SK-N-SH (cell line): ENCODE measurements around the gene MOK.

Experiments used
- CHD2 ChIP-seq: fragments of 150-350 bp; IDR thresholded peaks from 2 replicates; pipeline ENCODE4 v1.6.1; 2018; ENCODE audit warnings: low read length; ENCODE audit not compliant: partially characterized antibody
- CTCF ChIP-seq: fragments of 200-600 bp; sonication (generic); IDR thresholded peaks from 2 replicates; pipeline ENCODE4 v1.6.1; 2017; ENCODE audit warnings: antibody characterized with exemption, mild to moderate bottlenecking, moderate library complexity
- EP300 ChIP-seq, 2 experiments: IDR thresholded peaks; 2 replicates each; pipeline versions ENCODE4 v1.4.0 to v1.6.1; 2012; ENCODE audit warnings: borderline replicate concordance in 1 of 2, low read depth in 1 of 2, low read length in 1 of 2
- FOXM1 ChIP-seq: IDR thresholded peaks from 2 replicates; pipeline ENCODE4 v1.4.0; 2012; ENCODE audit warnings: low read depth, mild to moderate bottlenecking
- MXI1 ChIP-seq: IDR thresholded peaks from 2 replicates; pipeline ENCODE4 v1.6.1; 2012; ENCODE audit warnings: mild to moderate bottlenecking, low read depth, low read length, improper control_type of control experiment
- RFX5 ChIP-seq: IDR thresholded peaks from 2 replicates; pipeline ENCODE4 v1.6.1; 2012; ENCODE audit warnings: mild to moderate bottlenecking, improper control_type of control experiment, low read length
- TAF1 ChIP-seq: IDR thresholded peaks from 2 replicates; pipeline ENCODE4 v1.6.1; 2012; ENCODE audit warnings: low read depth, mild to moderate bottlenecking, low read length, moderate library complexity, borderline replicate concordance

GRCh38 chr14:102249981-102250380 lies 55.0 kb downstream of the MOK start:
- TF ChIP-seq CTCF (no peak), RFX5 (no peak), FOXM1 (no peak), MXI1 (no peak), EP300 (IDR thresholded peaks at IDR 0.05; ENCODE audit: borderline replicate concordance in 1 of 2, low read depth in 1 of 2, low read length in 1 of 2) (no peak), CHD2 (no peak), TAF1 (no peak)
